Limb (tissue), 2 donors: Measurements from ENCODE around the gene MTPN.

ENCODE experiments used
- DNase-seq, 2 donors: peaks; one replicate each; pipeline ENCODE4 v3.0.0-alpha.2; 2016; ENCODE audit errors: extremely low spot score in 2 of 2

The MTPN gene

DNA sequence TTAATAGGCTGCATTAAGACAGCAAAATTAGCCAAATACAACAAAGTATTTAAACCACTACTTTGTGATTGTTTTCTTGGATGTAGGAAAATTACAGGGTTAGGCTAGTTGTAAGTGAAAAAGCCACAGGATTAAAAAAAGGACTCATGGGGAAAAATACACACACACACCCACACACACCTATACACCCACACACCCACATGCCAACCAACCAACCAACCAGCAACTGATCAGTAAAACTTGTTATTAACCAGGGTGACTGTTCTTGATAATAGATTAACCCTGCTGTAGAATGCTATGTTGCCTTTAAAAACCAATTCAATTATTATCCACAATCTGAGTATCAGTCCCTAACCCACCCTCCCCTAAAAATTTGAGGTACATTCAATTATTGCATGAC, 49.0 kb downstream of the MTPN start:
- DNase-seq = no peak

DNA sequence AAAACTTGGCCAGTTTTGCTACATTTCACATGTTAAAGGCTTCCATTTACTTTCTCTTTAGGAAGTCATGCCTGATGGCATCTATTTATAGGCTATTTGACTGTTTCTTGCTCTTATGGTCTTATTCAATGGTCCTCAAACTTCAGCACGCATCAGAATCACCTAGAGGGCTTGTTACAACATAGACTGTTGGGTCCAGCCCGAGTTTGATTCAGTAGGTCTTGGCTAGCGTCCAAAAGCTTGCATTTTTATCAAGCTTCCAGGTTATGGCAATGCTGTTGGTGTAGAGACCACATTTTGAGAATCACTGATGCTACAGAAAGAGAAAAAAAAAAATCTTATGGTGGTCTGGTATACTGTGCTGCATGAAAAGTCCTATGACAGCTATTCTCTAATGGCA, 51.9 kb downstream of the MTPN start:
- DNase-seq = no peak

- no peak for DNase-seq
These were observed 52.9 kb downstream of the MTPN start for GRCh38 chr7:135924302-135924701.

GRCh38 chr7:135922263-135922662, 54.9 kb downstream of the MTPN start:
- no peak for DNase-seq

- DNase-seq = no peak
These were observed 56.7 kb downstream of the MTPN start for GRCh38 chr7:135920478-135920877.

DNA sequence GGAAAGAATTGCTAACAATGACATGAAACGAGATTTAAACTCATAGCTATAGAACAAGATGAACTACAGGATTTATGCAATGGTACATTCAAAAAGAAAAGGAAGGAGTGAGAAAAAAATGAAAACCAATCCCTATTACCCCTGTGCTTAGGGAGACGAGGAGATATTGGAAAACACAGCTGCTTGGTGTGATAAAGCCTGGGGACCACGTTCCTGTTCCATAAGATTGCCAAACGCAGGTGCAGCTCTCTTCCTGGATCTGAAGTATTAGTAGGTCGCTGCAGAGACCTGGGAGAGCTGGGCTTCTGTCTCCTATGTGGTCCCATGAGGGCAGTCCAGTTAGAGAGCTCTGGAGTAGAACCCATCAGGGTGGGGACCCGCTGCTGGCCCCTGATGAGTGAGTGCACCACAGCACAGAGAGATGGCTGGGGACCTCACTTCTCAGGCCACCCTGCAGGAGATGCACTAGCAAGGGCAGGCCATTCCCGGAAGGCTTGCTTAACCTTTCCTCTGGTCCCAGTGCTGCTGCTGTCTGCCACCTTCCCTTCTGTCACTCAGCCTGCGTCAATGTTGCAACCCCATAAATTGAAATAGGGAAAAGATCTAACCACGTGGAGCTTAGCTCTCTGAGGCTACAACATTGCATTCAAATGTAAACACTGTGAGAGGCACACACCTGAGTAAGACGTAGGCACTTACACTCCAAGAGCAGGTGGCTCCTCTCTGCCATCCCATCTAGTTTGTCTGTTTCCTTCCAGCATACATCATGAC, 57.9 kb downstream of the MTPN start:
- no peak for DNase-seq

- no peak for DNase-seq
These were observed 59.0 kb downstream of the MTPN start for GRCh38 chr7:135918134-135918533.

DNA sequence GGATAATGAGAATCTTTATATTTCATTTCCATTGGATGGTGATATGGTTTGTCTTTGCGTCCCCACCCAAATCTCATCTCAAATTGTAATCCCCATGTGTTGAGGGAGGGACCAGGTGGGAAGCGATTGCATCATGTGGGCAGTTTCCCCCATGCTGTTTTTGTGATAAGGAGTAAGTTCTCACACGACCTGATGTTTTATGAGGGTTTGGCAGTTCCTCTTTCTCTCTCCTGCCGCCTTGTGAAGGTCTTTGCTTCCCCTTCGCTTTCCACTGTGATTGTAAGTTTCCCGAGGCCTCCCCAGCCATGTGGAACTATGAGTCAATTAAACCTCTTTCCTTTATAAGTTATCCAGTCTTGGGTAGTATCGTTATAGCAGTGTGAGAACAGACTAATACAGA, 59.4 kb downstream of the MTPN start:
- DNase-seq = no peak

DNA sequence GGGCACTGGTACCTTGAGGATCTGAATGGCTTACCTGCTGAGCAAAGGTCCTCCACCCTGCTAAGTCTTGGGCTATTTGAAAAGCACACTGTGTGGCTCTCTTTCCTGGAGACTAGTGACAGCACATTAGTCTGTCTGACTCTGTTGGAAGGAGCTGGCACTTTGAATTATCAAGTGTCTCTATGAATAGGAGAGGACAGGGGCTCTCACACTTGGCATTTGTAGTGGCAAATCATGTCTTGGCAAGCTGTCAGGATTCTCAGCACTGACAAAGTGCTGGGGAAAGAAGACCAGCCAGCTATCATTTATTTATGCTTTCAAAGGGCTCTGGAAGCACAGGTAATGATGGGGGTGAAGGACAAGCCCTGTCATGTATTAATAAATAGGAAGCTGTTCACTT, 62.8 kb downstream of the MTPN start:
- DNase-seq = no peak

DNA sequence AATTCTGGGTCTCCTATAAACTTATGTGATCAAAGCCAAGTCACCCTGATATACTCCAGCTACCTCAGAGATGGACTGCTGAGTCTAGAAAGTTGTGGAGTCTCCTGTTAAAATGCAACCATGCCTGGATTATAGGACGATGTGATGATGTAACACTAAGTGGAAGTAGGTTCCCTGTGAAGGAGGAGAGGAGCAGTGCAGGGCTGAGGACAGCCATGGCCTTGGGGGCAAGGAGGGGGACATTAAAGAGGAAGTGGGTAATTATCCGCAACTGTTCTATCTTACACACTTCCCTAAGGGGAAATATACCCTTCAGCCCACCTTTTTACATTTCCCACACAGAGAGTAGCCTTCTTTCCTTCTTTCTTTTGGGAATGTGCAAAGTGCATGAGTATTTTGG, 63.8 kb downstream of the MTPN start:
- no peak for DNase-seq

DNA sequence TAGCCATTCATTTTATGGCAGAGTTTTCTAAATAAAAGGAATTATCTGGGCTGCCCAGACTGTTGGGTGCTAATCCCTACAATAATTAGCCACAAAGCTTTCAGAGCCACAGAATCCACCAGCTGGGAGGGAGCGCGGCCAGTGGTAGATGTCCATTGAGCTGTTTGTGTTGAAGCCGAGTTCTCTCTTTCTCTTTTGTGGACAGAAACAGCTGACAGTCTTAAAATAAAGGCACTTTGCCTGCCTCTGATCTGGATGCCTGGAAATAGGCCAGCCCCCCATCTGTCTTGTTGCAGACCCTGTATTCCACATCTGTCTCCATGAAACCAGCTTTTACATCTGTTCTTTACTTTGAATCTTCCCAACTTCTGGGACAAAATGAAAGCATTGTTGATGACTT, 66.1 kb downstream of the MTPN start:
- DNase-seq = peak; percentile 74 to 85

GRCh38 chr7:135910393-135911036, 66.6 kb downstream of the MTPN start:
- DNase-seq = no peak

- DNase-seq = no peak
These were observed 71.3 kb downstream of the MTPN start for GRCh38 chr7:135905858-135906257.

DNA sequence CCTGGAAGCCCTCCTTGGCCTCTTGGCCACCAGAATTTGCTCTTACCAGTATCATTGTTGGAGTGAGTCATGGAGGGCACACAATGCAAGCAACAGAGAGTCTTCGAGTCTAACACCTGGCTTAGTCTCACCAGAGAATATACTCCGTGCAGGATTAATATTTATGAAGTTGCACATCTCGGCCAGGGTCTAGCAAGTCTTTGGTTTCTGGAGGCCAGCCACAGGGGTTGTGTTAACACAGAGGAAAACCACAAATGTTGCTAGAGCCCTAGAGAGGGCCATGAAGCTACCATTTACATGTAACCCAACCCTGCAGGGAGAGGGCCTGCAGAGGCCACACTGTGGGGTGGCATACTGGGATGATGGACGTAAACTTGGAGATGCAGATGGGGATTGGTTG, 71.8 kb downstream of the MTPN start:
- no peak for DNase-seq

DNA sequence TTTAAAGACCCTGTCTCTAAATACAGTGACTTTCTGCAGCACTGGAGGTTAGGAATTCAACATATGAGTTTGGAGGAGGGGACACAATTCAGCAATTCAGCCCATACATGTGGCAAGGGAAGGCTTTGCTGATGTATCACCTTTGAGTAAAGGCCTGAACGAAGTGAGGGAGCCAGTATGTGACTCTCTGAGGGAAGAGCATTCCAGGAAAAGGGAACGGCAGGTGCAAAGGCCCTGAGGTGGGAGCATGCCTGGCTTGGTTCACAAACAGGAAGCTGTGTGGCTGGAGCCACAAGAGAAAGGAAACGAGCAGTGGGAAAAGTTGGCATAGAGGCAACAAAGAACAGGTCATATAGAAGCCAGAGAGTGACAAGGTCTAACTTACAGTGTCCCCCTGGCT, 72.9 kb downstream of the MTPN start:
- DNase-seq = no peak

GRCh38 chr7:135901585-135902540, 75.3 kb downstream of the MTPN start:
- no peak for DNase-seq

GRCh38 chr7:135900065-135900546, 77.1 kb downstream of the MTPN start:
- no peak for DNase-seq

DNA sequence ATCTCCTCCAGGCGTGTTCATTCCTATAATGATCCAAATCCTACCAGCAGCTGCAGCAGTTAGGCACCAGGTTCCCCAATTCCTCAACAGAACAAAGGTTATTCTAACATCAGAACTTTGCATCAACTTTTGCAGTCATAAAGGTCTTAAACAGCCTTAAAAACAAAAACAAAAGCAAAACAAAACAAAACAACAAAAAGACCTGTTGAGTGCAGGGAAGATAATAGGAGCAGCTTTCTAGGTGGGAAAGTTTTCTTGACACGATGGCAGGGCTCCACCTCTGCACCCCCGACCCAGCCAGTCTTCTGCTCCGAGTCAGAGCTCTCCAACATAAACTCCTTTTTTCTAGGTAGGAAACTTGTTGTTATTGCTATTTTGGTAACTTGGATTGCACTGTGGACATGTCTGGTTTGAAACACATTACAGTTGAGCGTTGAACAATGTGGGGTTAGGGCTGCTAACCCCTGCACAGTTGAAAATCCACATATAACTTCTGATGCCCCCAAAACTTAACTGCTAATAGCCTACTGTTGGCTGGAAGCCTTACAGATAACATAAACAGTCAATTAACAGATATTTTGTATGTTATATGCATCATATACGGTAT, 77.6 kb downstream of the MTPN start:
- no peak for DNase-seq

- DNase-seq = no peak
These were observed 78.9 kb downstream of the MTPN start for GRCh38 chr7:135898226-135898625.

GRCh38 chr7:135894816-135895215, 82.3 kb downstream of the MTPN start:
- DNase-seq = no peak

- DNase-seq = no peak
These were observed 87.3 kb downstream of the MTPN start for GRCh38 chr7:135889823-135890222.

DNA sequence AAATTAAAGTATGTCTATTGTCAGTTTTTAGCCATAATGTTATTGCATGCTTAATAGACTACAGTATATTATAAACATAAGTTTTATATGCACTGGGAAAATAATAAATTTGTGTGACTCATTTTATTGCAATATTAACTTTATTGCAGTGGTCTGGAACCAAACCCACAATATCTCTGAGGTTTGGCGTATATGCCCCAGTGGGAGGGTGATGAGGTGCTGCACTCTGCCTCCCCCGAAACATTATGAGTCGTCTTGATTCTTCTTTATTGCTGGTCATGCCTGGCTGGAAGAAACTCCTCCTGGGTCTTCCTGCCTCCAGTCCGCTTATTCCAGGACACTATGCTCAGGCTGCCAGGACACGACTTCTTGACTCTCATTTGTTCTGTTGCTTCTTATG, 88.4 kb downstream of the MTPN start:
- no peak for DNase-seq
